ENCODE measurements around the gene ZSCAN30.

Gene ZSCAN30

DNA sequence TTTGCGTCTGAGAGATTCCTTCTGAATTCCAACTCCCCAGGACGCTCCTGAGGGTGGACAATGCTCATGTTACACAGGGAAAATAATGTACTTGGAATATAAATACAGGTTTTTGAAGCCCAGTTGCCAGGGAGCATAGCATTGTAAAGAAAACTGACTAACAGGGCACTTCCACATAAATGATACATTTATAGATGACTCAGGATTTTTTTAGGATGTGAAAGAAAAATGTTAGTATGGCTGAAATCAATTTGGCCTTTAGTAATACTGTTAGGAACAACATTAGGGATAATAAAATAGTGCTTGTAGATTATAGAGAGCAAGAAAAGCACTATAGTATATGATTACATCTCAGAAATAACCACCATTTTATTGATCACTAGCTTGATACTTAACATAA lies 25.6 kb downstream of the ZSCAN30 start:
- Histone ChIP-seq H3K27ac (ENCODE audit: insufficient read depth, low read length, poor library complexity, severe bottlenecking) (no peak overlapping the region), H3K4me3 (ENCODE audit: insufficient read depth, low read depth, low read length, poor library complexity, severe bottlenecking) (no peak overlapping the region), H3K27me3 (replicated peaks; ENCODE audit: control insufficient read depth, insufficient read depth, low read length, poor library complexity, severe bottlenecking) (no peaks in the 10 kb centered on the region), H3K9me3 (ENCODE audit: control insufficient read depth, low read length) (no peaks in the 10 kb centered on the region), H3K36me3 (ENCODE audit: control insufficient read depth, insufficient read depth, low read length) (no peaks in the 10 kb centered on the region), H3K4me1 (ENCODE audit: control insufficient read depth, insufficient read depth, low read length, poor library complexity, severe bottlenecking) (peaks cover 4% of the 10 kb centered on the region)
- no peak for DNase-seq

DNA sequence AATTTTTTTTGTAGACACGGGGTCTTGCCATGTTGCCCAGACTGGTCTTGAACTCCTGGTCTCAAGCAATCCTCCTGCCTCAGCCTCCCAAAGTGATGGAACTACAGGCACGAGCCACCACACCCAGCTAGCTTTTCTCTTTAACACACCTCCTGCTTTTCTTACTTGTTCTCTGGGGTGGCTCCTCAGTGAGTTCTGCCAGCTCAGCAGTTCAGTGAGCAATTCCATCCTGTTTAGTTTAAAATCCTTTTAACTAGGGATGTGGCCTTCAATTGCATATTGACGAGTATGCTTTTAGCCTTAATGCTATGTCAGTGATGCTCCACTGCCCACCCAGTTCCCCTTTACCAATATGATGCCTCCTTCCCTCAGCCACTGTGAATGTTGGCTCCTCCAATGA lies 33.1 kb downstream of the ZSCAN30 start:
- H3K4me1 ChIP-seq (ENCODE audit: control insufficient read depth, insufficient read depth, low read length, poor library complexity, severe bottlenecking) = no peaks in the 10 kb centered on the region
- H3K27ac ChIP-seq (ENCODE audit: insufficient read depth, low read length, poor library complexity, severe bottlenecking) = no peak overlapping the region
- no peak for DNase-seq
- no peak overlapping the region for H3K4me3 ChIP-seq (ENCODE audit: insufficient read depth, low read depth, low read length, poor library complexity, severe bottlenecking)
- no peaks in the 10 kb centered on the region for H3K27me3 ChIP-seq (replicated peaks; ENCODE audit: control insufficient read depth, insufficient read depth, low read length, poor library complexity, severe bottlenecking)
- peaks cover 3% of the 10 kb centered on the region for H3K9me3 ChIP-seq (ENCODE audit: control insufficient read depth, low read length)
- peaks cover 16% of the 10 kb centered on the region for H3K36me3 ChIP-seq (ENCODE audit: control insufficient read depth, insufficient read depth, low read length)

DNA sequence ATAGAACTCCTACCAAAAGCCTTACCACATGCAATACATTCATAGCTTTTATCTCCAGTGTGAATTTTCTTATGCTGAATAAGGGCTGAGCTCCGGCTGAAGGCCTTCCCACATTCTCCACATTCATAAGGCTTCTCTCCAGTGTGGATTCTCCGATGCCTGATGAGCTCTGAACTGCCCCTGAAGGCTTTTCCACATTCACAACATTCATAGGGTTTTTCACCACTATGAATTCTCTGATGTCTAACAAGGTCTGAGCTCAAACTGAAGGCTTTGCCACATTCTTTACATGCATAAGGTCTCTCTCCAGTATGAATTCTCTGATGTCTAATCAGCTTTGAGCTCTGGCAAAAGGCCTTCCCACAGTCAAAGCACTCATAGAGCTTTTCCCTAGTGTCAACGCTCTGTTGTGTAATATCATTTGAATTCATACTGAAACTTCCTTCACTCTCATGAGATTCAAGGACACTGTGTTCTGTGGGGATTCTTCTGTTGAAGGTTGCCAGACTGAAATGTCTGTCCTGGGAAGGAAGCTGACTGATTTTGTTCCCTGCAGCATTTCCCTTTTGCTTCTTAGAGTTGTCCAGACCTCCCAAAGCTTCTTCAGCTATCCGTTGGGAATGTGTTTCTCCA lies 36.3 kb downstream of the ZSCAN30 start:
- no peak for DNase-seq
- Histone ChIP-seq H3K36me3 (ENCODE audit: control insufficient read depth, insufficient read depth, low read length) (peaks cover 19% of the 10 kb centered on the region), H3K27me3 (replicated peaks; ENCODE audit: control insufficient read depth, insufficient read depth, low read length, poor library complexity, severe bottlenecking) (no peaks in the 10 kb centered on the region), H3K9me3 (ENCODE audit: control insufficient read depth, low read length) (peaks cover 3% of the 10 kb centered on the region), H3K27ac (ENCODE audit: insufficient read depth, low read length, poor library complexity, severe bottlenecking) (no peak overlapping the region), H3K4me1 (ENCODE audit: control insufficient read depth, insufficient read depth, low read length, poor library complexity, severe bottlenecking) (no peaks in the 10 kb centered on the region), H3K4me3 (ENCODE audit: insufficient read depth, low read depth, low read length, poor library complexity, severe bottlenecking) (no peak overlapping the region)

GRCh38 chr18:35252466-35252865 lies 37.6 kb downstream of the ZSCAN30 start:
- Histone ChIP-seq H3K4me3 (ENCODE audit: insufficient read depth, low read depth, low read length, poor library complexity, severe bottlenecking) (no peak overlapping the region), H3K27ac (ENCODE audit: insufficient read depth, low read length, poor library complexity, severe bottlenecking) (no peak overlapping the region), H3K36me3 (ENCODE audit: control insufficient read depth, insufficient read depth, low read length) (peaks cover 28% of the 10 kb centered on the region), H3K27me3 (replicated peaks; ENCODE audit: control insufficient read depth, insufficient read depth, low read length, poor library complexity, severe bottlenecking) (no peaks in the 10 kb centered on the region), H3K4me1 (ENCODE audit: control insufficient read depth, insufficient read depth, low read length, poor library complexity, severe bottlenecking) (no peaks in the 10 kb centered on the region), H3K9me3 (ENCODE audit: control insufficient read depth, low read length) (peaks cover 3% of the 10 kb centered on the region)
- no peak for DNase-seq

- peaks cover 3% of the 10 kb centered on the region for H3K9me3 ChIP-seq (ENCODE audit: control insufficient read depth, low read length)
- no peak overlapping the region for H3K27ac ChIP-seq (ENCODE audit: insufficient read depth, low read length, poor library complexity, severe bottlenecking)
- no peak overlapping the region for H3K4me3 ChIP-seq (ENCODE audit: insufficient read depth, low read depth, low read length, poor library complexity, severe bottlenecking)
- H3K27me3 ChIP-seq (replicated peaks; ENCODE audit: control insufficient read depth, insufficient read depth, low read length, poor library complexity, severe bottlenecking) = no peaks in the 10 kb centered on the region
- peaks cover 54% of the 10 kb centered on the region for H3K36me3 ChIP-seq (ENCODE audit: control insufficient read depth, insufficient read depth, low read length)
- DNase-seq = no peak
- H3K4me1 ChIP-seq (ENCODE audit: control insufficient read depth, insufficient read depth, low read length, poor library complexity, severe bottlenecking) = no peaks in the 10 kb centered on the region
These were observed 41.6 kb downstream of the ZSCAN30 start for GRCh38 chr18:35248429-35248828.

DNA sequence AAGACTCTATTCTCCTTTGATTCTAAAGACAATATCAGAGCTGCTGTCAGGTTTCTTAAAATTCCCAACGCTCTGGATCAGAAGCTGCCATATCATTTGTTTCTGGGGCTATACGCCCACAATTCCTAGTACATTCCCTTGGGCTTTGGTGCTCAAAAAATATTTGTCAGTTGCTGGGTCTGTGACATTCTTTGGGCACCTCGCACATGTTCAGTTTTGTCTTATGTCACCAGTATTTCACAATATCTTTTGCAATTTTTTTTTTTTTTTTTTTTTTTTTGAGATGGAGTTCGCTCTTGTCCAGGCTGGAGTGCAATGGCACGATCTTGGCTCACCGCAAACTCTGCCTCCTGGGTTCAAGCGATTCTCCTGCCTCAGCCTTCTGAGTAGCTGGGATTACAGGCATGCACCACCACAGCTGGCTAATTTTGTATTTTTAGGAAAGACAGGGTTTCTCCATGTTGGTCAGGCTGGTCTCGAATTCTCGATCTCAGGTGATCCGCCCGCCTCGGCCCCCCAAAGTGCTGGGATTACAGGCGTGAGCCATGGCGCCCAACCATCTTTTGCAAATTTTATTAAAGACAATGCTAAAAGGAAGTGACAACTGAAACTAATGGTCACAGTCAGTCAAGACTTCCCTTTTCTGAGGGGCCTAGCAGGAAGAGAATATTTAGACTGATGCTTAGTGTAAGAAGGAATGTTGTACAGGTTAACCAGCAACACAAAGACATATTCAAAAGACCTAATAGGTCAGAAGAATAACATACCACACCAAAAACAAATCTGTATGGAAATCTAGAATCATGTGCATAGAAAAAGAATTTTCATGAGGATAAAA lies 42.4 kb downstream of the ZSCAN30 start:
- Histone ChIP-seq H3K4me3 (ENCODE audit: insufficient read depth, low read depth, low read length, poor library complexity, severe bottlenecking) (no peak overlapping the region), H3K9me3 (ENCODE audit: control insufficient read depth, low read length) (no peaks in the 10 kb centered on the region), H3K36me3 (ENCODE audit: control insufficient read depth, insufficient read depth, low read length) (peaks cover 56% of the 10 kb centered on the region), H3K27ac (ENCODE audit: insufficient read depth, low read length, poor library complexity, severe bottlenecking) (no peak overlapping the region), H3K27me3 (replicated peaks; ENCODE audit: control insufficient read depth, insufficient read depth, low read length, poor library complexity, severe bottlenecking) (no peaks in the 10 kb centered on the region), H3K4me1 (ENCODE audit: control insufficient read depth, insufficient read depth, low read length, poor library complexity, severe bottlenecking) (no peaks in the 10 kb centered on the region)
- DNase-seq = no peak

DNA sequence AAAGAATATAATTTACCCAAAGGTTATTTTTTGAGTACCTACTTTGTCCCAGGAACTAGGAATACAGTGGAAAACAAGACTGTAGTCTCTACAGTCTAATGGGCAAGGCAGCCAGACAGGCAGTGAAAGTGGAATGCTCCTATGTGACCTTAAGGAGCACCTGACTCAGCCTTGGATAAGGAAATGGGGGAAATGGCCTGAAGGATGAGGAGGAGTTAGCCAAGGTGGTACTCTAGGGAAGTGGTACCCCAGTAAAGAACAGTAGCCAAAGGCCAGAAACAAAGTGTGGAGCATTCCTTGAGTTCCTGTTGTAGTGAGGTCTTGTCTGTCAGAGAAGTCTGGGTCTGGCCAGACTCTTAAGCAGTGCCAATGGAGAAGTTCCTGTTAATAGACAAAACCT lies 43.2 kb downstream of the ZSCAN30 start:
- Histone ChIP-seq H3K36me3 (ENCODE audit: control insufficient read depth, insufficient read depth, low read length) (peaks cover 58% of the 10 kb centered on the region), H3K9me3 (ENCODE audit: control insufficient read depth, low read length) (no peaks in the 10 kb centered on the region), H3K4me1 (ENCODE audit: control insufficient read depth, insufficient read depth, low read length, poor library complexity, severe bottlenecking) (no peaks in the 10 kb centered on the region), H3K27me3 (replicated peaks; ENCODE audit: control insufficient read depth, insufficient read depth, low read length, poor library complexity, severe bottlenecking) (no peaks in the 10 kb centered on the region), H3K4me3 (ENCODE audit: insufficient read depth, low read depth, low read length, poor library complexity, severe bottlenecking) (no peak overlapping the region), H3K27ac (ENCODE audit: insufficient read depth, low read length, poor library complexity, severe bottlenecking) (no peak overlapping the region)
- no peak for DNase-seq

GRCh38 chr18:35245719-35246317 lies 44.2 kb downstream of the ZSCAN30 start:
- no peak for DNase-seq
- Histone ChIP-seq H3K9me3 (ENCODE audit: control insufficient read depth, low read length) (no peaks in the 10 kb centered on the region), H3K27me3 (replicated peaks; ENCODE audit: control insufficient read depth, insufficient read depth, low read length, poor library complexity, severe bottlenecking) (no peaks in the 10 kb centered on the region), H3K4me1 (ENCODE audit: control insufficient read depth, insufficient read depth, low read length, poor library complexity, severe bottlenecking) (no peaks in the 10 kb centered on the region), H3K4me3 (ENCODE audit: insufficient read depth, low read depth, low read length, poor library complexity, severe bottlenecking) (no peak overlapping the region), H3K27ac (ENCODE audit: insufficient read depth, low read length, poor library complexity, severe bottlenecking) (no peak overlapping the region), H3K36me3 (ENCODE audit: control insufficient read depth, insufficient read depth, low read length) (peaks cover 58% of the 10 kb centered on the region)

GRCh38 chr18:35244671-35245070 lies 45.4 kb downstream of the ZSCAN30 start:
- DNase-seq = no peak
- Histone ChIP-seq H3K27me3 (replicated peaks; ENCODE audit: control insufficient read depth, insufficient read depth, low read length, poor library complexity, severe bottlenecking) (no peaks in the 10 kb centered on the region), H3K4me1 (ENCODE audit: control insufficient read depth, insufficient read depth, low read length, poor library complexity, severe bottlenecking) (no peaks in the 10 kb centered on the region), H3K4me3 (ENCODE audit: insufficient read depth, low read depth, low read length, poor library complexity, severe bottlenecking) (no peak overlapping the region), H3K36me3 (ENCODE audit: control insufficient read depth, insufficient read depth, low read length) (peaks cover 55% of the 10 kb centered on the region), H3K27ac (ENCODE audit: insufficient read depth, low read length, poor library complexity, severe bottlenecking) (no peak overlapping the region), H3K9me3 (ENCODE audit: control insufficient read depth, low read length) (no peaks in the 10 kb centered on the region)

GRCh38 chr18:35242426-35242825 lies 47.6 kb downstream of the ZSCAN30 start:
- H3K4me1 ChIP-seq (ENCODE audit: control insufficient read depth, insufficient read depth, low read length, poor library complexity, severe bottlenecking) = no peaks in the 10 kb centered on the region
- H3K27ac ChIP-seq (ENCODE audit: insufficient read depth, low read length, poor library complexity, severe bottlenecking) = no peak overlapping the region
- no peak overlapping the region for H3K4me3 ChIP-seq (ENCODE audit: insufficient read depth, low read depth, low read length, poor library complexity, severe bottlenecking)
- no peak for DNase-seq
- no peaks in the 10 kb centered on the region for H3K27me3 ChIP-seq (replicated peaks; ENCODE audit: control insufficient read depth, insufficient read depth, low read length, poor library complexity, severe bottlenecking)
- no peaks in the 10 kb centered on the region for H3K9me3 ChIP-seq (ENCODE audit: control insufficient read depth, low read length)
- H3K36me3 ChIP-seq (ENCODE audit: control insufficient read depth, insufficient read depth, low read length) = peaks cover 45% of the 10 kb centered on the region
